GM18909 (cell line): ENCODE measurements around the gene TMEM179.
"Not testable (repeated sequence)": the region's sequence is repeated elsewhere in the genome, so short reads cannot be mapped to it uniquely, and the experiment has no call there.

Source experiments
- ATAC-seq: cut with Tn5 transposase; IDR thresholded peaks from one replicate; pipeline ENCODE4 v1.9.1; 2021; ENCODE audit warnings: mild to moderate bottlenecking; ENCODE audit not compliant: unreplicated experiment, poor library complexity

TMEM179 gene

GRCh38 chr14:104638927-104639450 is 34.4 kb upstream of the TMEM179 start:
- no peak for ATAC-seq

- no peak for ATAC-seq
These were observed 33.6 kb upstream of the TMEM179 start for GRCh38 chr14:104638190-104638589.

- ATAC-seq: no peak
These were observed 33.0 kb upstream of the TMEM179 start for GRCh38 chr14:104637546-104638003.

GRCh38 chr14:104636846-104637545 is 32.4 kb upstream of the TMEM179 start:
- ATAC-seq: not testable (repeated sequence)

GRCh38 chr14:104636131-104636530 is 31.6 kb upstream of the TMEM179 start:
- no peak for ATAC-seq

GRCh38 chr14:104635717-104636116 is 31.1 kb upstream of the TMEM179 start:
- ATAC-seq: no peak

- ATAC-seq: no peak
These were observed 30.5 kb upstream of the TMEM179 start for GRCh38 chr14:104634886-104635570.

- no peak for ATAC-seq
These were observed 29.7 kb upstream of the TMEM179 start for GRCh38 chr14:104634138-104634760.

DNA sequence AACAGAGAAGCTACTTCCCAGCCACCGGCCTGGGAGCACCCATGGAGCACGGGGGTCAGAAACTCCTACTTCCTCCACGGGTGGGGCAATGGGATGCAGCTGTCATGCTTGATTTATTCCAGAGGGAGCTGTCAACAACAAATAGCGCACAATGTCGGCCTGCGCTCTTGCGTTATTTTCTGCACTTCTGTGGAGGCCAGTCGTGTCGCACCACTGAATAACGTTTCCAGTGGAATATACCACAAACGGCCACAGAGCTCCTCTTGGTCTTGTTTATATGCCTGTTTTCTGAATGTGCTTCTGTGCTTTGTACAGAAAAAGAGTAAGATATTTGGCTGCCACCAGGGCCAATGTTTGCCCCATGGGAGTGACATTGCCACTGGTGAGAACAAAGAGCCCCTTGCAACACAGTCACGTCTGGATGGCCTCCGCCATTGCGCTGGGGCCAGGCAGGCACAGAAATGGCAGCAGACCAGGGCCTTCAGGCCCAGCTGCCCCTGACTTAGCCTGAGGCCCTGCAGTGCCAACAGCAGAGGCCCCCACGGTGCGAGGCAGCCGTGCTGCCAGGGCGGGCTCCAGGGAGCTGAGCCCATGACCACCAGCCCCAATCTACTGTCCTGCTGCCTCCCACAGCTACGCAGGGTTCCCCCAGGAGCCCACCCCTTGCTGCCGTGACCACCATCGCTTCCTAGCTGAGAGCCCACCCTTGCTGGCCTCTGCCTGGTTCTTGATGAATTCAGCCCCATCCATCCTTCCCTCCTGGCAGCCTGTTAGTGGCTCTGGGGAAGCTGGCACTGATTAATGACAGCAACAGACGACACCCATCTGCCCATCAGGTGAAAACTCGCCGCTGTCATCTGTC is 28.9 kb upstream of the TMEM179 start:
- ATAC-seq: no peak

DNA sequence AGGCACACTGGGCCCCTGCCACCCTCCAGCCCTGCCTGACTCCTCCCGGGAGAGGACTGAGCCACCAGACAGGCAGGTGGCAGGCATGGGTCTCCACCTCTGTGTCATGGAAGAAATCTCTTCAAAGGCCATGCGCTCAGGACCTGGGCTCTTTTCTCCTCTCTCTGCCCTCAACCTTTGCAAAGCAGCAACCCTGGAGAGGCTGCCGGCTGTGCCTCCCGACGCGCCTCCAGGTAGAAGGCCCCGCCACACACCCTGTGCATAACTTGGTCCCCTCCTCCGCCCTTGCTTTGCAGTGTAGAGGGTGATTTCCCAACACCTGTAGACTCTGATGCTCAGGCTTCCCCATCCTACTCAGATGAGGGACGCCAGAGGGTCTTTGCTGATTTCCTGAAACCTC is 28.2 kb upstream of the TMEM179 start:
- ATAC-seq: no peak

GRCh38 chr14:104624939-104625338 is 20.4 kb upstream of the TMEM179 start:
- no peak for ATAC-seq

DNA sequence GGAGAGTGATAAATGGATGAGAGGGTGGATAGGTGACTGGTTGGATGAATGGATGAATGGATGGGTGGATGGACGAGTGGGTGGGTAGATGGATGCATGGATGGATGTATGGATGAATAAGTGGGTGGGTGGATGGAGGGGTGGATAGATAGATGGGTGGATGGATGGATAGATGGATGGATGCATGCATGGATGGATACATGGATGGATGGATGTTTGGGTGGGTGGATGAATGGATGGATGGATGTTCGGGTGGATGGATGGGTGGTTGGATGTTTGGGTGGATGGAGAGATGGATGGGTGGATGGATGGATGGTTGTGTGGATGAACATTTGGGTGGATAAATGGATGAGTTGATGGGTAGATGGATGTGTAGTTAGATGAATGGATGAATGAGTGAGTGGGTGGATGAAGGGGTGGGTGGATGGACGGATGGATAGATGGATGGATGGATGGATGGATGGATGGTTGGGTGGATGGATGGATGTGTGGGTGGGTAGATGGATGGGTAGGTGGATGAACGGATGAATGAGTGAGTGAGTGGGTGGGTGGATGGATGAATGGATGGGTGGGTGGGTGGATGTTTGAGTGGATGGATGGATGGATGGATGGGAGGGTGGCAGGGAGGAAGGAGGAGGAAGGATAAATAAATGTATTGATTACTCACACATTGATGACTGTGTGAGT is 9.7 kb upstream of the TMEM179 start:
- no peak for ATAC-seq

GRCh38 chr14:104611881-104612280 is 7.3 kb upstream of the TMEM179 start:
- no peak for ATAC-seq

- ATAC-seq: no peak
These were observed 6.3 kb upstream of the TMEM179 start for GRCh38 chr14:104610749-104611310.

- ATAC-seq: no peak
These were observed 5.1 kb upstream of the TMEM179 start for GRCh38 chr14:104609666-104610065.

GRCh38 chr14:104603711-104604401 is 716 bp downstream of the TMEM179 start:
- no peak for ATAC-seq

DNA sequence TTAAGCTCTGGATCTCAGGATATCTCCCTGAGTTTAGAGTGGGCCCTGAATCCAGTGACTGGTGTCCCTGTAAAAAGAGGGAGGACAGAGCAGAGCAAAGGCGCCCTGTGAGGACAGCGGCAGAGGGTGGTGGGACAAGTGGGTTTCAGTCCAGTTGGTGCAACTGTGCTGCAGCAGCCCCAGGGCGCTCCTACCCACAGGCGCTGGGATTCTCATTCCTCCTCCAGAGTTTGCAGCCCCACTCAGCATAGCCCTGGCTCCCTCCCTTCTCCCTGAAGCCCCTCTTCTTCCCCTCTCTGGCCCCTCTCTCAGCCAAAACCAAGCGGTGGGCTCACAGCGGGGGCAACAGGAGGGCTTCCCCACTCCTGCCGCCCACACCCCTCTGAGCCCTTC is 1.6 kb downstream of the TMEM179 start:
- no peak for ATAC-seq

- ATAC-seq: no peak
These were observed 2.1 kb downstream of the TMEM179 start for GRCh38 chr14:104602315-104602932.
